ENCODE results near the gene WT1. TPM values are rescaled to one million over a fixed set of nuclear protein-coding genes. Genes with fewer than 3 reads are reported as not detected.

The WT1 gene
- total and polyA plus RNA-seq, 4 donors, result 0.05 to 0.06 TPM; not detected in 2

- no peak overlapping the region for H3K9ac ChIP-seq (ENCODE audit: low read depth in 1 of 2, low read length in 2 of 2)
- DNase-seq (ENCODE audit: low spot score), result no peak
- H3K27me3 ChIP-seq (ENCODE audit: control insufficient read depth in 4 of 4, insufficient read depth in 4 of 4, low read length in 3 of 4), result no peaks in the 10 kb centered on the region
- no peaks in the 10 kb centered on the region for H3K4me1 ChIP-seq (ENCODE audit: control insufficient read depth in 4 of 4, insufficient read depth in 4 of 4, low read length in 3 of 4)
- H3K9me3 ChIP-seq (ENCODE audit: control insufficient read depth in 4 of 4, low read length in 3 of 4), result no peaks in the 10 kb centered on the region
- TF ChIP-seq GABPA (IDR thresholded peaks at IDR 0.05 in 1 of 2, conservative IDR thresholded peaks at IDR 0.05 in 1 of 2), result no peak
- H3K4me3 ChIP-seq (ENCODE audit: low read depth in 1 of 3, low read length in 3 of 3), result no peak overlapping the region
- H3K27ac ChIP-seq (ENCODE audit: low read depth in 1 of 2, low read length in 2 of 2), result no peak overlapping the region
- no peaks in the 10 kb centered on the region for H3K36me3 ChIP-seq (ENCODE audit: control insufficient read depth in 4 of 4, insufficient read depth in 3 of 4, low read depth in 1 of 4, low read length in 3 of 4)
- 95% methylated on average over 1 of the region's 1 CpG for WGBS
Measured at GRCh38 chr11:32469791-32470190, 34.5 kb upstream of the WT1 start.

DNA sequence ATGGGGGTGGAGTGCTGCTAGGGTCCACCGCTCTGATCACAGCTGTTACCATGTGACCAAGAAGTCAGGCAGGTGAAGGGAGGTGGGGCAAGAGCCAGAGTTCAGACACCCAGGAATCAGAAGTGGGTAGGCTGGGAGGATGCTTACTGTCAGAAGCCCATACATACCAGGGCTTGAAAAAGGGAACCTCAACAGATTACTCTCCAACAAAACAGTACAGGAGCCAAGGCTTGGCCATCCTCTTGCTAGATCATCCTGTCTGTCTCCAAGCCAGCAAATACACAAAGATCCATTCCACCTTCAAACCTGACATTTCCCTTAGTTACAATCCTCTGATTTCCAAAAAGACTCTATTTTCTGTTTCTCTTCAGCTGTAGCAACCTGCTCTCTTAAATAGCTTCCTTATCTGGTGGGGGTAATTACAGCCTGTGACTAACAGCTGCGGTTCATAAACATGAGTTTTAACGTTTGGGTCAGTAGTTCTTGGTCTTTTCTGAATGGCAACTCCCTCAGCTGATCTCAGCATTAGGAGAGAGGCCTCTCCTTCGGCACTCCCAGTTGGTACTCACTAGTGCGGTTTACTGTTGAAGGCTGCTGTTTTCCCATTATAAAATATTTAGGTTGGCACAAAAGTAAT, 31.1 kb upstream of the WT1 start:
- 55% methylated on average over 5 of the region's 5 CpGs for WGBS
- H3K4me1 ChIP-seq (ENCODE audit: control insufficient read depth in 4 of 4, insufficient read depth in 4 of 4, low read length in 3 of 4), result no peaks in the 10 kb centered on the region
- DNase-seq (ENCODE audit: low spot score), result no peak
- no peak overlapping the region for H3K9ac ChIP-seq (ENCODE audit: low read depth in 1 of 2, low read length in 2 of 2)
- TF ChIP-seq, protein P1, sequence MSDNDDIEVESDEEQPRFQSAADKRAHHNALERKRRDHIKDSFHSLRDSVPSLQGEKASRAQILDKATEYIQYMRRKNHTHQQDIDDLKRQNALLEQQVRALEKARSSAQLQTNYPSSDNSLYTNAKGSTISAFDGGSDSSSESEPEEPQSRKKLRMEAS (IDR thresholded peaks at IDR 0.05), result no peak
- no peak for TF ChIP-seq YY1 (IDR thresholded peaks at IDR 0.05)
- no peak for TF ChIP-seq SP1 (IDR thresholded peaks at IDR 0.05)
- no peak for TF ChIP-seq HNF4G (IDR thresholded peaks at IDR 0.05)
- no peak for TF ChIP-seq HNF4A (conservative IDR thresholded peaks at IDR 0.05)
- TF ChIP-seq NR2F2 (IDR thresholded peaks at IDR 0.05), result no peak
- TF ChIP-seq, protein P2, sequence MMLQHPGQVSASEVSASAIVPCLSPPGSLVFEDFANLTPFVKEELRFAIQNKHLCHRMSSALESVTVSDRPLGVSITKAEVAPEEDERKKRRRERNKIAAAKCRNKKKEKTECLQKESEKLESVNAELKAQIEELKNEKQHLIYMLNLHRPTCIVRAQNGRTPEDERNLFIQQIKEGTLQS (IDR thresholded peaks at IDR 0.05), result no peak
- TF ChIP-seq, protein P3, sequence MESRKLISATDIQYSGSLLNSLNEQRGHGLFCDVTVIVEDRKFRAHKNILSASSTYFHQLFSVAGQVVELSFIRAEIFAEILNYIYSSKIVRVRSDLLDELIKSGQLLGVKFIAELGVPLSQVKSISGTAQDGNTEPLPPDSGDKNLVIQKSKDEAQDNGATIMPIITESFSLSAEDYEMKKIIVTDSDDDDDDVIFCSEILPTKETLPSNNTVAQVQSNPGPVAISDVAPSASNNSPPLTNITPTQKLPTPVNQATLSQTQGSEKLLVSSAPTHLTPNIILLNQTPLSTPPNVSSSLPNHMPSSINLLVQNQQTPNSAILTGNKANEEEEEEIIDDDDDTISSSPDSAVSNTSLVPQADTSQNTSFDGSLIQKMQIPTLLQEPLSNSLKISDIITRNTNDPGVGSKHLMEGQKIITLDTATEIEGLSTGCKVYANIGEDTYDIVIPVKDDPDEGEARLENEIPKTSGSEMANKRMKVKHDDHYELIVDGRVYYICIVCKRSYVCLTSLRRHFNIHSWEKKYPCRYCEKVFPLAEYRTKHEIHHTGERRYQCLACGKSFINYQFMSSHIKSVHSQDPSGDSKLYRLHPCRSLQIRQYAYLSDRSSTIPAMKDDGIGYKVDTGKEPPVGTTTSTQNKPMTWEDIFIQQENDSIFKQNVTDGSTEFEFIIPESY (IDR thresholded peaks at IDR 0.05), result no peak
- TF ChIP-seq, protein P4, sequence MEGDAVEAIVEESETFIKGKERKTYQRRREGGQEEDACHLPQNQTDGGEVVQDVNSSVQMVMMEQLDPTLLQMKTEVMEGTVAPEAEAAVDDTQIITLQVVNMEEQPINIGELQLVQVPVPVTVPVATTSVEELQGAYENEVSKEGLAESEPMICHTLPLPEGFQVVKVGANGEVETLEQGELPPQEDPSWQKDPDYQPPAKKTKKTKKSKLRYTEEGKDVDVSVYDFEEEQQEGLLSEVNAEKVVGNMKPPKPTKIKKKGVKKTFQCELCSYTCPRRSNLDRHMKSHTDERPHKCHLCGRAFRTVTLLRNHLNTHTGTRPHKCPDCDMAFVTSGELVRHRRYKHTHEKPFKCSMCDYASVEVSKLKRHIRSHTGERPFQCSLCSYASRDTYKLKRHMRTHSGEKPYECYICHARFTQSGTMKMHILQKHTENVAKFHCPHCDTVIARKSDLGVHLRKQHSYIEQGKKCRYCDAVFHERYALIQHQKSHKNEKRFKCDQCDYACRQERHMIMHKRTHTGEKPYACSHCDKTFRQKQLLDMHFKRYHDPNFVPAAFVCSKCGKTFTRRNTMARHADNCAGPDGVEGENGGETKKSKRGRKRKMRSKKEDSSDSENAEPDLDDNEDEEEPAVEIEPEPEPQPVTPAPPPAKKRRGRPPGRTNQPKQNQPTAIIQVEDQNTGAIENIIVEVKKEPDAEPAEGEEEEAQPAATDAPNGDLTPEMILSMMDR (IDR thresholded peaks at IDR 0.05; ENCODE audit: low read depth, low read length, missing input control), result no peak
- TF ChIP-seq JUND (IDR thresholded peaks at IDR 0.05), result no peak
- TF ChIP-seq RXRA (IDR thresholded peaks at IDR 0.05), result no peak
- no peak for TF ChIP-seq GABPA (IDR thresholded peaks at IDR 0.05 in 1 of 2, conservative IDR thresholded peaks at IDR 0.05 in 1 of 2)
- TF ChIP-seq FOXA2 (IDR thresholded peaks at IDR 0.05), result no peak
- no peak for TF ChIP-seq EGR1 (IDR thresholded peaks at IDR 0.05; ENCODE audit: low read depth in 2 of 2)
- no peak for TF ChIP-seq TAF1 (conservative IDR thresholded peaks at IDR 0.05)
- TF ChIP-seq RAD21 (IDR thresholded peaks at IDR 0.05), result no peak
- TF ChIP-seq, protein P5, sequence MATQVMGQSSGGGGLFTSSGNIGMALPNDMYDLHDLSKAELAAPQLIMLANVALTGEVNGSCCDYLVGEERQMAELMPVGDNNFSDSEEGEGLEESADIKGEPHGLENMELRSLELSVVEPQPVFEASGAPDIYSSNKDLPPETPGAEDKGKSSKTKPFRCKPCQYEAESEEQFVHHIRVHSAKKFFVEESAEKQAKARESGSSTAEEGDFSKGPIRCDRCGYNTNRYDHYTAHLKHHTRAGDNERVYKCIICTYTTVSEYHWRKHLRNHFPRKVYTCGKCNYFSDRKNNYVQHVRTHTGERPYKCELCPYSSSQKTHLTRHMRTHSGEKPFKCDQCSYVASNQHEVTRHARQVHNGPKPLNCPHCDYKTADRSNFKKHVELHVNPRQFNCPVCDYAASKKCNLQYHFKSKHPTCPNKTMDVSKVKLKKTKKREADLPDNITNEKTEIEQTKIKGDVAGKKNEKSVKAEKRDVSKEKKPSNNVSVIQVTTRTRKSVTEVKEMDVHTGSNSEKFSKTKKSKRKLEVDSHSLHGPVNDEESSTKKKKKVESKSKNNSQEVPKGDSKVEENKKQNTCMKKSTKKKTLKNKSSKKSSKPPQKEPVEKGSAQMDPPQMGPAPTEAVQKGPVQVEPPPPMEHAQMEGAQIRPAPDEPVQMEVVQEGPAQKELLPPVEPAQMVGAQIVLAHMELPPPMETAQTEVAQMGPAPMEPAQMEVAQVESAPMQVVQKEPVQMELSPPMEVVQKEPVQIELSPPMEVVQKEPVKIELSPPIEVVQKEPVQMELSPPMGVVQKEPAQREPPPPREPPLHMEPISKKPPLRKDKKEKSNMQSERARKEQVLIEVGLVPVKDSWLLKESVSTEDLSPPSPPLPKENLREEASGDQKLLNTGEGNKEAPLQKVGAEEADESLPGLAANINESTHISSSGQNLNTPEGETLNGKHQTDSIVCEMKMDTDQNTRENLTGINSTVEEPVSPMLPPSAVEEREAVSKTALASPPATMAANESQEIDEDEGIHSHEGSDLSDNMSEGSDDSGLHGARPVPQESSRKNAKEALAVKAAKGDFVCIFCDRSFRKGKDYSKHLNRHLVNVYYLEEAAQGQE (IDR thresholded peaks at IDR 0.05), result no peak
- no peak for TF ChIP-seq FOXA1 (IDR thresholded peaks at IDR 0.05)
- H3K27ac ChIP-seq (ENCODE audit: low read depth in 1 of 2, low read length in 2 of 2), result no peak overlapping the region
- no peaks in the 10 kb centered on the region for H3K9me3 ChIP-seq (ENCODE audit: control insufficient read depth in 4 of 4, low read length in 3 of 4)
- no peaks in the 10 kb centered on the region for H3K36me3 ChIP-seq (ENCODE audit: control insufficient read depth in 4 of 4, insufficient read depth in 3 of 4, low read depth in 1 of 4, low read length in 3 of 4)
- no peaks in the 10 kb centered on the region for H3K27me3 ChIP-seq (ENCODE audit: control insufficient read depth in 4 of 4, insufficient read depth in 4 of 4, low read length in 3 of 4)
- H3K4me3 ChIP-seq (ENCODE audit: low read depth in 1 of 3, low read length in 3 of 3), result no peak overlapping the region

Measured in liver (tissue), 9 donors.